ENCODE data around the gene AKAP8. TPM values are rescaled to one million over a fixed set of nuclear protein-coding genes. Genes with fewer than 3 reads are reported as not detected.
"Not testable (repeated sequence)": the region's sequence is repeated elsewhere in the genome, so short reads cannot be mapped to it uniquely, and the experiment has no call there.

The AKAP8 gene
- total RNA-seq, 1 experiment from 2014 or later, result 53.5 TPM

DNA sequence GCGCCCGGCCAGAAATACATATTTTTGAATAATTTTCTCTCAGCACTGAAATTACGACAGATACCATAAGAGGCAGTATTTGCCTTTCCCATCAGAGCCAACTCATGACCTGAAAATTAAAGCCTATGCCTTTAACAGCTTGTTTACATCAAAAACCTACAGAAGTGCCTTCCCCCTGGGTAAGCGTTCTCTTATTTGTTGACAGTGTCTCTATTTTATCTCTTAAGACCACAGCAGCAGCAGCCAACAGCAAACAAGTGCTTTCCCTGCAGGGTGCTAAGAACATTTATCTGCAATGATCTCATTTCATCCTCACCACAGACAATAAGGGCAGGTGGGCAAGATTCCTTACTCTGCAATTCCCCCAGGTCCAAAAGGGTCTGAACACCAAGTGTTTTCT, 33.2 kb upstream of the AKAP8 start:
- BruUV-seq (replicated peaks), result no TSS peak
- no peak for DNase-seq
- Mint-ChIP-seq H3K4me1 (ENCODE audit: low read depth, unreplicated experiment) (peaks cover under 1% of the 10 kb centered on the region), H3K27ac (ENCODE audit: unreplicated experiment) (no peak overlapping the region), H3K27me3 (ENCODE audit: insufficient read depth, unreplicated experiment) (no peaks in the 10 kb centered on the region), H3K36me3 (ENCODE audit: insufficient read depth, unreplicated experiment) (peaks cover 58% of the 10 kb centered on the region), H3K4me3 (ENCODE audit: unreplicated experiment) (no peak overlapping the region), H3K9me3 (ENCODE audit: unreplicated experiment) (no peaks in the 10 kb centered on the region)
- peaks cover 12% of the 10 kb centered on the region; the same call in 1 of the 2 replicates for H3K4me1 ChIP-seq
- no peaks in the 10 kb centered on the region for H3K9me3 ChIP-seq
- H3K36me3 ChIP-seq (ENCODE audit: control insufficient read depth, insufficient read depth, low read length), result no peaks in the 10 kb centered on the region
- ChIA-PET CTCF (no interaction called here), POLR2A (no interaction called here)
- no peak overlapping the region for H3K4me3 ChIP-seq (ENCODE audit: low read depth, low read length)
- no peaks in the 10 kb centered on the region for H3K27me3 ChIP-seq (replicated peaks; ENCODE audit: control insufficient read depth, insufficient read depth, low read length)
- TF ChIP-seq, protein P1, sequence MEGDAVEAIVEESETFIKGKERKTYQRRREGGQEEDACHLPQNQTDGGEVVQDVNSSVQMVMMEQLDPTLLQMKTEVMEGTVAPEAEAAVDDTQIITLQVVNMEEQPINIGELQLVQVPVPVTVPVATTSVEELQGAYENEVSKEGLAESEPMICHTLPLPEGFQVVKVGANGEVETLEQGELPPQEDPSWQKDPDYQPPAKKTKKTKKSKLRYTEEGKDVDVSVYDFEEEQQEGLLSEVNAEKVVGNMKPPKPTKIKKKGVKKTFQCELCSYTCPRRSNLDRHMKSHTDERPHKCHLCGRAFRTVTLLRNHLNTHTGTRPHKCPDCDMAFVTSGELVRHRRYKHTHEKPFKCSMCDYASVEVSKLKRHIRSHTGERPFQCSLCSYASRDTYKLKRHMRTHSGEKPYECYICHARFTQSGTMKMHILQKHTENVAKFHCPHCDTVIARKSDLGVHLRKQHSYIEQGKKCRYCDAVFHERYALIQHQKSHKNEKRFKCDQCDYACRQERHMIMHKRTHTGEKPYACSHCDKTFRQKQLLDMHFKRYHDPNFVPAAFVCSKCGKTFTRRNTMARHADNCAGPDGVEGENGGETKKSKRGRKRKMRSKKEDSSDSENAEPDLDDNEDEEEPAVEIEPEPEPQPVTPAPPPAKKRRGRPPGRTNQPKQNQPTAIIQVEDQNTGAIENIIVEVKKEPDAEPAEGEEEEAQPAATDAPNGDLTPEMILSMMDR (IDR thresholded peaks at IDR 0.05; ENCODE audit: insufficient read depth in 1 of 2, low read depth in 1 of 2, low read length in 1 of 2, severe bottlenecking in 1 of 2, unreplicated experiment in 1 of 2), result no peak
- intact Hi-C loops (cut with micrococcal nuclease; ENCODE audit: unreplicated experiment), result no loop called here

DNA sequence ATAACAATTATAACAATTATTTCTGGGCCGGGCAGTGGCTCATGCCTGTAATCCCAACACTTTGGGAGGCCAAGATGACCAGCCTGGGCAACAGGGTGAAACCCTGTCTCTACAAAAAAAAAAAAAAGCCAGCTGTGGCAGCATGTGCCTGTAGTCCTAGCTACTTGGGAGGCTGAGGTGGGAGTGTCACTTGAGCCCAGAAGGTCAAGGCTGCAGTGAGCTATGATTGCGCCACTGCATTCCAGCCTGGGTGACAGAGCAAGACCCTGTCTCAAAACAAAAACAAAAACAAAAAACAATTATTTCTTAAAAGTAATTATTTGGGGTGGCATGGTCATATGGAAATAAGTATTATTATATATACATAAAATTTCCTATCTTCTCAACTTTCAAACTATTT, 31.8 kb upstream of the AKAP8 start:
- H3K4me3 Mint-ChIP-seq (ENCODE audit: unreplicated experiment); H3K27ac Mint-ChIP-seq (ENCODE audit: unreplicated experiment); H3K27me3 ChIP-seq (replicated peaks; ENCODE audit: control insufficient read depth, insufficient read depth, low read length); DNase-seq; POLR2A ChIA-PET; H3K9me3 Mint-ChIP-seq (ENCODE audit: unreplicated experiment); H3K4me1 Mint-ChIP-seq (ENCODE audit: low read depth, unreplicated experiment); H3K9me3 ChIP-seq; BruUV-seq (replicated peaks); H3K36me3 ChIP-seq (ENCODE audit: control insufficient read depth, insufficient read depth, low read length); H3K4me1 ChIP-seq; H3K27me3 Mint-ChIP-seq (ENCODE audit: insufficient read depth, unreplicated experiment); intact Hi-C loops (cut with micrococcal nuclease; ENCODE audit: unreplicated experiment); H3K4me3 ChIP-seq (ENCODE audit: low read depth, low read length): not testable (repeated sequence)
- CTCF ChIA-PET, result interaction anchor here (0.6 to 0.7 kb wide), 2 partner anchors 34 to 144 kb away, joined by 3 to 4 read pairs; no protein-coding TSS in a partner anchor
- H3K36me3 Mint-ChIP-seq (ENCODE audit: insufficient read depth, unreplicated experiment), result peaks cover 52% of the 10 kb centered on the region

GRCh38 chr19:15404780-15405211, 25.2 kb upstream of the AKAP8 start:
- CTCF ChIA-PET, result no interaction called here
- intact Hi-C loops (cut with micrococcal nuclease; ENCODE audit: unreplicated experiment), result no loop called here
- no peaks in the 10 kb centered on the region for H3K27me3 Mint-ChIP-seq (ENCODE audit: insufficient read depth, unreplicated experiment)
- no peak overlapping the region for H3K27ac Mint-ChIP-seq (ENCODE audit: unreplicated experiment)
- no peaks in the 10 kb centered on the region for H3K27me3 ChIP-seq (replicated peaks; ENCODE audit: control insufficient read depth, insufficient read depth, low read length)
- H3K4me1 ChIP-seq, result no peaks in the 10 kb centered on the region
- TF ChIP-seq, protein P1 (IDR thresholded peaks at IDR 0.05; ENCODE audit: insufficient read depth in 1 of 2, low read depth in 1 of 2, low read length in 1 of 2, severe bottlenecking in 1 of 2, unreplicated experiment in 1 of 2), result no peak
- H3K9me3 ChIP-seq, result no peaks in the 10 kb centered on the region
- H3K4me3 ChIP-seq (ENCODE audit: low read depth, low read length), result no peak overlapping the region
- H3K9me3 Mint-ChIP-seq (ENCODE audit: unreplicated experiment), result no peaks in the 10 kb centered on the region
- POLR2A ChIA-PET, result interaction anchor here (0.5 kb wide), 1 partner anchor 102 kb away, joined by 3 read pairs; no protein-coding TSS in a partner anchor
- H3K4me1 Mint-ChIP-seq (ENCODE audit: low read depth, unreplicated experiment), result no peaks in the 10 kb centered on the region
- peaks cover 66% of the 10 kb centered on the region for H3K36me3 Mint-ChIP-seq (ENCODE audit: insufficient read depth, unreplicated experiment)
- BruUV-seq (replicated peaks), result no TSS peak
- DNase-seq, result no peak
- H3K4me3 Mint-ChIP-seq (ENCODE audit: unreplicated experiment), result no peak overlapping the region
- H3K36me3 ChIP-seq (ENCODE audit: control insufficient read depth, insufficient read depth, low read length), result no peaks in the 10 kb centered on the region; the same call in 1 of the 2 replicates

Data from Caco-2 (cell line).